ENCODE results near the gene CECR2. TPM values are rescaled to one million over a fixed set of nuclear protein-coding genes. Genes with fewer than 3 reads are reported as not detected.
A peak's percentile ranks its signal among the peaks of the same experiment; 100 is the strongest.

CECR2 gene
- total RNA-seq: under 1 TPM in 1 of 2 donors, not detected in 1; 0.18 TPM

GRCh38 chr22:17369439-17370025 lies at the start of gene CECR2:
Gene CECR2, plus strand, starts transcription at chr22:17369460. Its CDS starts 324 bp downstream, at chr22:17369784.
- no peaks in the 10 kb centered on the region for H3K9me3 Mint-ChIP-seq
- H3K27ac Mint-ChIP-seq: no peak within 1 kb of the TSS
- peaks cover 0 to 12% of the 10 kb centered on the region in 2 donors for H3K36me3 Mint-ChIP-seq
- DNase-seq (ENCODE audit: low spot score in 2 of 2) (peak in 1 of 2 donors; percentile 36), ATAC-seq (peak; percentile 41 to 55)

- no peak for ATAC-seq
- Mint-ChIP-seq H3K9me3 (no peaks in the 10 kb centered on the region), H3K36me3 (no peaks in the 10 kb centered on the region), H3K27ac (no peak overlapping the region)
- no peak for DNase-seq (ENCODE audit: low spot score in 2 of 2)
These were observed 49.7 kb upstream of the CECR2 start for GRCh38 chr22:17319546-17319945.

- ATAC-seq (no peak), DNase-seq (ENCODE audit: low spot score in 2 of 2) (no peak)
- Mint-ChIP-seq H3K27ac (peak overlapping the region in 1 of 2 donors; percentile 29), H3K36me3 (no peaks in the 10 kb centered on the region), H3K9me3 (no peaks in the 10 kb centered on the region)
These were observed 46.7 kb upstream of the CECR2 start for GRCh38 chr22:17322511-17322910.

GRCh38 chr22:17331690-17332089 lies 37.6 kb upstream of the CECR2 start:
- ATAC-seq (no peak), DNase-seq (ENCODE audit: low spot score in 2 of 2) (no peak)
- H3K27ac Mint-ChIP-seq: no peak overlapping the region
- H3K36me3 Mint-ChIP-seq: no peaks in the 10 kb centered on the region
- H3K9me3 Mint-ChIP-seq: no peaks in the 10 kb centered on the region

- Mint-ChIP-seq H3K27ac (no peak overlapping the region), H3K9me3 (no peaks in the 10 kb centered on the region), H3K36me3 (no peaks in the 10 kb centered on the region)
- no peak for ATAC-seq
- DNase-seq (ENCODE audit: low spot score in 2 of 2): no peak
These were observed 37.0 kb upstream of the CECR2 start for GRCh38 chr22:17332109-17332800.

- Mint-ChIP-seq H3K9me3 (no peaks in the 10 kb centered on the region), H3K36me3 (no peaks in the 10 kb centered on the region), H3K27ac (no peak overlapping the region)
- ATAC-seq (no peak), DNase-seq (ENCODE audit: low spot score in 2 of 2) (no peak)
These were observed 35.2 kb upstream of the CECR2 start for GRCh38 chr22:17334059-17334458.

GRCh38 chr22:17334983-17335382 lies 34.3 kb upstream of the CECR2 start:
- no peaks in the 10 kb centered on the region for H3K36me3 Mint-ChIP-seq
- ATAC-seq: no peak
- no peaks in the 10 kb centered on the region for H3K9me3 Mint-ChIP-seq

GRCh38 chr22:17336061-17336460 lies 33.2 kb upstream of the CECR2 start:
- Mint-ChIP-seq H3K36me3 (no peaks in the 10 kb centered on the region), H3K9me3 (no peaks in the 10 kb centered on the region), H3K27ac (no peak overlapping the region)
- no peak for ATAC-seq
- DNase-seq (ENCODE audit: low spot score in 2 of 2): no peak

More at GRCh38 chr22:17334983-17335382, 34.3 kb upstream of the CECR2 start:
- no peak for DNase-seq (ENCODE audit: low spot score in 2 of 2)
- H3K27ac Mint-ChIP-seq: no peak overlapping the region

- ATAC-seq (no peak), DNase-seq (ENCODE audit: low spot score in 2 of 2) (no peak)
- no peaks in the 10 kb centered on the region for H3K36me3 Mint-ChIP-seq
- H3K27ac Mint-ChIP-seq: no peak overlapping the region
- no peaks in the 10 kb centered on the region for H3K9me3 Mint-ChIP-seq
These were observed 31.6 kb upstream of the CECR2 start for GRCh38 chr22:17337639-17338038.

- H3K27ac Mint-ChIP-seq: no peak overlapping the region
- DNase-seq (ENCODE audit: low spot score in 2 of 2): no peak
- H3K36me3 Mint-ChIP-seq: no peaks in the 10 kb centered on the region
- no peak for ATAC-seq
- H3K9me3 Mint-ChIP-seq: no peaks in the 10 kb centered on the region
These were observed 30.1 kb upstream of the CECR2 start for GRCh38 chr22:17339095-17339693.

- no peaks in the 10 kb centered on the region for H3K9me3 Mint-ChIP-seq
- no peaks in the 10 kb centered on the region for H3K36me3 Mint-ChIP-seq
- H3K27ac Mint-ChIP-seq: no peak overlapping the region
- no peak for DNase-seq (ENCODE audit: low spot score in 2 of 2)
- no peak for ATAC-seq
These were observed 26.9 kb upstream of the CECR2 start for GRCh38 chr22:17342361-17342760.

GRCh38 chr22:17343766-17344165 lies 25.5 kb upstream of the CECR2 start:
- Mint-ChIP-seq H3K9me3 (no peaks in the 10 kb centered on the region), H3K36me3 (no peaks in the 10 kb centered on the region), H3K27ac (no peak overlapping the region)
- DNase-seq (ENCODE audit: low spot score in 2 of 2): no peak
- no peak for ATAC-seq

- H3K36me3 Mint-ChIP-seq: no peaks in the 10 kb centered on the region
- no peak overlapping the region for H3K27ac Mint-ChIP-seq
- DNase-seq (ENCODE audit: low spot score in 2 of 2) (no peak), ATAC-seq (no peak)
- no peaks in the 10 kb centered on the region for H3K9me3 Mint-ChIP-seq
These were observed 22.7 kb upstream of the CECR2 start for GRCh38 chr22:17346578-17346977.

- no peak overlapping the region for H3K27ac Mint-ChIP-seq
- H3K36me3 Mint-ChIP-seq: no peaks in the 10 kb centered on the region
- DNase-seq (ENCODE audit: low spot score in 2 of 2) (no peak), ATAC-seq (no peak)
- H3K9me3 Mint-ChIP-seq: no peaks in the 10 kb centered on the region
These were observed 21.5 kb upstream of the CECR2 start for GRCh38 chr22:17347724-17348123.

GRCh38 chr22:17348464-17349103 lies 20.7 kb upstream of the CECR2 start:
- H3K27ac Mint-ChIP-seq: no peak overlapping the region
- no peaks in the 10 kb centered on the region for H3K9me3 Mint-ChIP-seq
- ATAC-seq (no peak), DNase-seq (ENCODE audit: low spot score in 2 of 2) (no peak)
- no peaks in the 10 kb centered on the region for H3K36me3 Mint-ChIP-seq

- no peak for DNase-seq (ENCODE audit: low spot score in 2 of 2)
- Mint-ChIP-seq H3K27ac (no peak overlapping the region), H3K9me3 (no peaks in the 10 kb centered on the region), H3K36me3 (no peaks in the 10 kb centered on the region)
- no peak for ATAC-seq
These were observed 20.1 kb upstream of the CECR2 start for GRCh38 chr22:17349172-17349571.

- no peak for DNase-seq (ENCODE audit: low spot score in 2 of 2)
- Mint-ChIP-seq H3K27ac (no peak overlapping the region), H3K9me3 (no peaks in the 10 kb centered on the region), H3K36me3 (no peaks in the 10 kb centered on the region)
- no peak for ATAC-seq
These were observed 19.0 kb upstream of the CECR2 start for GRCh38 chr22:17350292-17350691.
